Activated CD8-positive, alpha-beta T cell treated with anti-CD3 and anti-CD28 coated beads for 36 hours (primary cell): ENCODE results near the gene TMEM201. TPM values are rescaled to one million over a fixed set of nuclear protein-coding genes. Genes with fewer than 3 reads are reported as not detected.

Experiments
- ATAC-seq: fragments of 200-7000 bp; cut with Tn5 transposase; one replicate; pipeline ENCODE4 v1.10.0; 2021; ENCODE audit warnings: mild to moderate bottlenecking, moderate library complexity
- CTCF ChIA-PET: fragments of 350-600 bp; sonication (Branson Sonifier 250); formaldehyde crosslinking; loops from one replicate; lab custom pipeline; 2021; ENCODE audit warnings: antibody characterized with exemption; lab: Charles Lee
- POLR2A ChIA-PET: fragments of 350-600 bp; sonication (Branson Sonifier 250); formaldehyde crosslinking; loops from one replicate; lab custom pipeline; 2021; ENCODE audit warnings: antibody characterized with exemption; lab: Charles Lee
- DNase-seq: peaks from one replicate; pipeline ENCODE4 v3.0.0-alpha.2; 2020
- H3K27ac Mint-ChIP-seq: one replicate; pipeline ENCODE4 v1.8.0; 2021; ENCODE audit warnings: mild to moderate bottlenecking, mixed read lengths
- H3K27me3 Mint-ChIP-seq: one replicate; pipeline ENCODE4 v1.8.0; 2021; ENCODE audit warnings: mixed read lengths
- H3K36me3 Mint-ChIP-seq: one replicate; pipeline ENCODE4 v1.8.0; 2021; ENCODE audit warnings: low read depth, mixed read lengths
- H3K4me1 Mint-ChIP-seq: one replicate; pipeline ENCODE4 v1.8.0; 2021; ENCODE audit warnings: low read depth, mixed read lengths
- H3K4me3 Mint-ChIP-seq: one replicate; pipeline ENCODE4 v1.8.0; 2021; ENCODE audit warnings: mild to moderate bottlenecking, moderate library complexity, mixed read lengths
- H3K9me3 Mint-ChIP-seq: one replicate; pipeline ENCODE4 v1.8.0; 2021; ENCODE audit warnings: mixed read lengths
- CTCF ChIP-seq: fragments of 200-600 bp; IDR thresholded peaks from one replicate; pipeline ENCODE4 v1.8.0; 2022; ENCODE audit warnings: antibody characterized with exemption, mild to moderate bottlenecking
- intact Hi-C: fragments of 100-400 bp; cut with micrococcal nuclease; formaldehyde crosslinking; loops from one replicate; pipeline ENCODE4 v1.10.0; 2022
- total RNA-seq, 2 experiments: library from RNA; stranded (reverse); gene quantifications; one replicate each; pipeline ENCODE4 v1.2.3, GENCODE V29; 2021

Gene TMEM201
- total RNA-seq, 2 experiments from 2014 or later, result 16.2 to 18.1 TPM

GRCh38 chr1:9629445-9630201 lies 40.9 kb downstream of the TMEM201 start:
- peak overlapping the region; percentile 96 for H3K27ac Mint-ChIP-seq
- H3K4me3 Mint-ChIP-seq, result peak overlapping the region; percentile 98
- peak; percentile 91 for DNase-seq
- no peak for TF ChIP-seq CTCF
- ATAC-seq, result peak; percentile 59
- no peaks in the 10 kb centered on the region for H3K9me3 Mint-ChIP-seq
- intact Hi-C loops, result loop anchor here (1.0 to 5.0 kb wide), 5 partner anchors 23 to 238 kb away; no protein-coding TSS in a partner anchor
- H3K27me3 Mint-ChIP-seq, result no peaks in the 10 kb centered on the region
- peaks cover 46% of the 10 kb centered on the region for H3K4me1 Mint-ChIP-seq
- H3K36me3 Mint-ChIP-seq, result peaks cover 58% of the 10 kb centered on the region
- CTCF ChIA-PET, result interaction anchor here (1.0 to 8.1 kb wide), 12 partner anchors 9 to 239 kb away, joined by 4 to 160 read pairs (median 28); partner anchors contain the start of gene PIK3CD
- POLR2A ChIA-PET, result interaction anchor here (1.0 to 17.1 kb wide), 13 partner anchors 13 to 192 kb away, joined by 3 to 335 read pairs (median 6); partner anchors contain the start of gene PIK3CD

GRCh38 chr1:9630331-9631111 lies 41.8 kb downstream of the TMEM201 start:
- peaks cover 55% of the 10 kb centered on the region for H3K4me1 Mint-ChIP-seq
- POLR2A ChIA-PET, result interaction anchor here (1.0 to 17.1 kb wide), 10 partner anchors 12 to 99 kb away, joined by 3 to 335 read pairs (median 6); partner anchors contain the start of gene PIK3CD

DNA sequence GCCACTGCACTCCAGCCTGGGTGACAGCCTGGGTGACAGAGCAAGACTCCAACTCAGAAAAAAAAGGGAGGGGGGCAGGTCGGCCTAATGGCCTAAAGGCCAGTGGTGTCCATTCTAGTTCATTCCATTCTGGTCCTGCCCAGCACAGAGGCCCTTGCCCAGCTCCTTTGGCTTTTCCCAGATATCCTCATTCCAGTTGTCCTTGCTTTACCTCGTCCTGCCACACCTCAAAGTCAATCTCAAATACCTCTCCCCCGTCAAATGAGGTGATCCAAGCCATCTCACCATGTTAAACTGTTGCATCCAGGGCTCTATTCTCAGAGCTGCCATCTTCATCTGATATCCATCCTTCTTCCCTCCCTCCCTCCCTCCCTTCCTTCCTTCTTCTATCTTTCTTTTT lies 42.9 kb downstream of the TMEM201 start:
- H3K27ac Mint-ChIP-seq, result peak overlapping the region; percentile 96
- POLR2A ChIA-PET, result interaction anchor here (1.2 to 17.1 kb wide), 7 partner anchors 11 to 98 kb away, joined by 3 to 335 read pairs (median 7); partner anchors contain the start of gene PIK3CD
- no peaks in the 10 kb centered on the region for H3K27me3 Mint-ChIP-seq
- no peak for TF ChIP-seq CTCF
- no peak for ATAC-seq
- H3K9me3 Mint-ChIP-seq, result no peaks in the 10 kb centered on the region
- DNase-seq, result peak; percentile 45
- CTCF ChIA-PET, result interaction anchor here (0.9 to 8.1 kb wide), 8 partner anchors 10 to 148 kb away, joined by 3 to 160 read pairs (median 4); partner anchors contain the start of gene PIK3CD
- H3K4me3 Mint-ChIP-seq, result peak overlapping the region; percentile 98
- H3K4me1 Mint-ChIP-seq, result peaks cover 52% of the 10 kb centered on the region
- intact Hi-C loops, result no loop called here
- H3K36me3 Mint-ChIP-seq, result peaks cover 78% of the 10 kb centered on the region

More at GRCh38 chr1:9630331-9631111, 41.8 kb downstream of the TMEM201 start:
- CTCF ChIA-PET, result interaction anchor here (0.8 to 8.1 kb wide), 13 partner anchors 11 to 149 kb away, joined by 3 to 160 read pairs (median 4); partner anchors contain the start of gene PIK3CD
- peak; percentile 32 for DNase-seq
- no peak for TF ChIP-seq CTCF
- intact Hi-C loops, result no loop called here
- H3K4me3 Mint-ChIP-seq, result peak overlapping the region; percentile 98
- H3K9me3 Mint-ChIP-seq, result no peaks in the 10 kb centered on the region
- H3K27ac Mint-ChIP-seq, result peak overlapping the region; percentile 96
- no peak for ATAC-seq
- no peaks in the 10 kb centered on the region for H3K27me3 Mint-ChIP-seq
- peaks cover 67% of the 10 kb centered on the region for H3K36me3 Mint-ChIP-seq

DNA sequence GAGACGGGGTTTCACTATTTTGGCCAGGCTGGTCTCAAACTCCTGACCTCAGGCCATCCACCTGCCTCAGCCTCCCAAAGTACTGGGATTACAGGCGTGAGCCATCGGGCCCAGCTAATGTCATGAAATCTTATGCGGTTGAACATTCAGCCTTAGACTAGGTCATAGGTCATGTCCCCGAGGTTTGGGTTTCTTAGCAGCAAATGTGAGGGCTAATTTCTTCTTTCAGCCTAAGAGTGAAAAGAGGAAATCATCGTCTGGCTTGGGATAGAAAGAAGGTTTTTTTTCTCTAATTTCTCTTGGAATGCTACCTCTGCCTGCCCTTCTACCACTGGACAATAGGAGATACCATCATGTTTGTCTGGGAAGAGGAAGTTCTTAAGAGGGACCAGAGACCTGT lies 44.8 kb downstream of the TMEM201 start:
- ChIA-PET POLR2A (interaction anchor here (1.0 to 17.1 kb wide), 3 partner anchors 9 to 83 kb away, joined by 4 to 335 read pairs (median 120); partner anchors contain the start of gene PIK3CD), CTCF (interaction anchor here (1.2 kb wide), 1 partner anchor 17 kb away, joined by 3 read pairs; no protein-coding TSS in a partner anchor)
- peak overlapping the region; percentile 96 for H3K27ac Mint-ChIP-seq
- peak overlapping the region; percentile 98 for H3K4me3 Mint-ChIP-seq
- peaks cover 89% of the 10 kb centered on the region for H3K36me3 Mint-ChIP-seq
- DNase-seq, result no peak
- no peak for ATAC-seq
- H3K4me1 Mint-ChIP-seq, result peaks cover 51% of the 10 kb centered on the region
- no peak for TF ChIP-seq CTCF
- no peaks in the 10 kb centered on the region for H3K27me3 Mint-ChIP-seq
- peaks cover 3% of the 10 kb centered on the region for H3K9me3 Mint-ChIP-seq
- intact Hi-C loops, result no loop called here
